SK-N-SH treated with all-trans-retinoic acid at 6 μM for 48 hours (cell line): ENCODE data around the gene ZNF143.

Experiments
- RARB ChIP-seq: fragments of 250-450 bp; sonication (Bioruptor Pico); IDR thresholded peaks from 2 replicates; pipeline ENCODE4 v1.8.0; 2021; ENCODE audit warnings: mild to moderate bottlenecking, moderate library complexity
- ZFP30 ChIP-seq: fragments of 450-650 bp; formaldehyde crosslinking; IDR thresholded peaks from 2 replicates; pipeline ENCODE4 v1.5.0; 2022; ENCODE audit warnings: mild to moderate bottlenecking, moderate library complexity
- ZNF70 ChIP-seq: fragments of 450-650 bp; formaldehyde crosslinking; IDR thresholded peaks from 2 replicates; pipeline ENCODE4 v1.5.0; 2020; ENCODE audit warnings: mild to moderate bottlenecking, moderate library complexity

DNA sequence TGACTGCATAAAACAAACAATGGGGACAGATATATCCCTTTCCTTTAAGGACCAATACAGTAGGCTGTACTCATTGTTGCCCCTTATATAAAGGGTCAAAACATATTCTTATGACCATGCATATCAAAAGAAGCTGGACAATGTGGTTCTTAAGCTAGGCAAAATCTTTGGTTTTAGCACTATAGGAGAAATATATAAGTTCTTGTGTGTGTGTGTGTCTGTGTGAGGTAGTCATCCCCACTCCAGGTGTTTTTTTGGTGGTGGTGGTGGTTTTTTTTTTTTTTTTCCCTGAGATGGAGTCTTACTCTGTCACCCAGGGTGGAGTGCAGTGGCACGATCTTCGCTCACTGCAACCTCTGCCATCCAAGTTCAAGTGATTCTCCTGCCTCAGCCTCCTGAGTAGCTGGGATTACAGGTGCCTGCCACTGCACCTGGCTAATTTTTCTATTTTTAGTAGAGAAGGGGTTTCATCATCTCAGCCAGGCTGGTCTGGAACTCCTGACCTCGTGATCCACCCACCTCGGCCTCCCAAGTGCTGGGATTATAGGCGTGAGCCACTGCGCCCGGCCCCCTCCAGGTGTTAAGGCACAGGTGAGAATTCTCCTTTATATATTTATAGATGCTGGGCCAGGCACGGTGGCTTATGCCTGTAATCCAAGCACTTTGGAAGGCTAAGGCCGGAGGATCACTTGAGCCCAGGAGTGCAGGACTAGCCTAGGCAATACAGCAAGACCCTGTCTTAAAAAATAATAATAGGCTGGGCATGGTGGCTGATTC, 12.0 kb upstream of the ZNF143 start:
- TF ChIP-seq ZFP30 (CRISPR knock-in tag) (no peak), ZNF70 (CRISPR knock-in tag) (no peak), RARB (CRISPR knock-in tag) (no peak)
